ENCODE results near the gene AGAP2. TPM values are rescaled to one million over a fixed set of nuclear protein-coding genes. Genes with fewer than 3 reads are reported as not detected.
A peak's percentile ranks its signal among the peaks of the same experiment; 100 is the strongest.
"Not testable (repeated sequence)": the region's sequence is repeated elsewhere in the genome, so short reads cannot be mapped to it uniquely, and the experiment has no call there.

The AGAP2 gene
- total RNA-seq, result 10 to 100 TPM; 22.6 to 23.8 TPM

DNA sequence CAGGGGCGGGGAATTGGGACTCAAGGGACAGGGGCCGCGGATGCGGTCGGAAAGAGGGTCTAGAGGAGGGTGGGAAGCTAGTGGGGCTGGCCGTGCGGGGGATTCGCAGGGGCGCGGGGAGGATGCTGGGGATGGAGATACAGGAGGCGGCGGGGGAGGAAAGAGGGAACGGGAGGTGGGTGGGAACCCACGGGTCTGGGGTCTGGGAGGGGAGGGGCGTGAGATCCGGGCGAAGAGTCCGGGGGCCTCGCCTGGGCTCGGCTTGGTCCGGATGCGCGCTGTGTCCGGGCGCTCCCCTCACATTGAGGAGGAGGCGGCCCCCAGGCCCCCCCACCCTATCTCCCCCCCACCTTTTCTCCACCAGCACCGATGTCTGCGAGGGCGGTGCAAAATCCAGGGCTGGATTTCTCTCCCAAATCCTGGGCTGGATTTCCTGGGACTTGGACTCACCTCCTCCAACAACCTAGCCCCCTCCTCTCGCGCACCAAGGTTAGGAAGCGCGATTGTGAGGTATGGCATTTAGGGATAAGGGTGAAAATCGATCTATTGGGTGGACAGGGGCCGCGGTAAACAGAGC lies at the start of gene AGAP2:
TSS of gene AGAP2 (minus strand) at position 82 of the 577 bp plus-strand sequence. CDS start 496 bp downstream, outside the sequence.
- Mint-ChIP-seq H3K27ac (peak within 1 kb of the TSS; percentile 74), H3K27me3 (no peaks in the 10 kb centered on the region), H3K4me1 (peaks cover 36% of the 10 kb centered on the region), H3K9me3 (no peaks in the 10 kb centered on the region), H3K36me3 (peaks cover 5% of the 10 kb centered on the region), H3K4me3 (peak within 1 kb of the TSS; percentile 63)
- DNase-seq, result no peak

DNA sequence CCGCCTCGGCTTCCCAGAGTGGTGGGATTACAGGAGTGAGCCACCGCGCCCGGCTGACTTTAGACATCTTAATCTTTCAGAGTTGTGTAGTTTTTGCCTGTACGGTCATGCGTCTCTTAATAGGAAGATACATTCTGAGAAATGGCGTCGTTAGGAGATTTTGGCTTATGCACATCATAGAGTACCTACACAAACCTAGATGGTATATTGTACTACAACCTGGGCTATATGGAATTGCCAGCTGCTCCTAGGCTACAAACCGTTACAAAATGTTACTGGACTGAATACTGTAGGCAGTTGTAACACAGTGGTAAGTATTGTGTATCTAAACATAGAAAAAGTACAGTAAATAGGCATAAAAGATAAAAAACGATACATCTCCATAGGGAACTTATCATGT lies 45.3 kb upstream of the AGAP2 start:
- Mint-ChIP-seq H3K4me1 (peaks cover 27% of the 10 kb centered on the region), H3K27me3 (no peaks in the 10 kb centered on the region), H3K27ac (no peak overlapping the region), H3K36me3 (peaks cover 20% of the 10 kb centered on the region), H3K4me3 (peak overlapping the region; percentile 72), H3K9me3 (no peaks in the 10 kb centered on the region)
- DNase-seq, result no peak

DNA sequence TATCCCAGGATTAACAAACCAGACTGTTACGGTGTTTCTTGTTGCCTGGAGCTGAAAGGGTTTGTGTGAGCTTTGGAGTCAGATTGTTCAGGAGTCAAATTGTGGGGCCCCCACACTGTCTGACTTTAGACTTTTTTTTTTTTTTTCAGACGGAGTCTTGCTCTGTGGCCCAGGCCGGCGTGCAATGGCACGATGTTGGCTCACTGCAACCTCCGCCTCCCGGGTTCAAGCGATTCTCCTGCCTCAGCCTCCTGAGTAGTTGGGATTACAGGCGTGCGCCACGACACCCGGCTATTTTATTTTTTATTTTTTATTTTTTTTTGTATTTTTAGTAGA lies 44.9 kb upstream of the AGAP2 start:
- Mint-ChIP-seq H3K27ac (peak overlapping the region; percentile 98), H3K9me3 (no peaks in the 10 kb centered on the region), H3K36me3 (peaks cover 20% of the 10 kb centered on the region), H3K4me1 (peaks cover 27% of the 10 kb centered on the region), H3K4me3 (peak overlapping the region; percentile 100), H3K27me3 (no peaks in the 10 kb centered on the region)
- no peak for DNase-seq

DNA sequence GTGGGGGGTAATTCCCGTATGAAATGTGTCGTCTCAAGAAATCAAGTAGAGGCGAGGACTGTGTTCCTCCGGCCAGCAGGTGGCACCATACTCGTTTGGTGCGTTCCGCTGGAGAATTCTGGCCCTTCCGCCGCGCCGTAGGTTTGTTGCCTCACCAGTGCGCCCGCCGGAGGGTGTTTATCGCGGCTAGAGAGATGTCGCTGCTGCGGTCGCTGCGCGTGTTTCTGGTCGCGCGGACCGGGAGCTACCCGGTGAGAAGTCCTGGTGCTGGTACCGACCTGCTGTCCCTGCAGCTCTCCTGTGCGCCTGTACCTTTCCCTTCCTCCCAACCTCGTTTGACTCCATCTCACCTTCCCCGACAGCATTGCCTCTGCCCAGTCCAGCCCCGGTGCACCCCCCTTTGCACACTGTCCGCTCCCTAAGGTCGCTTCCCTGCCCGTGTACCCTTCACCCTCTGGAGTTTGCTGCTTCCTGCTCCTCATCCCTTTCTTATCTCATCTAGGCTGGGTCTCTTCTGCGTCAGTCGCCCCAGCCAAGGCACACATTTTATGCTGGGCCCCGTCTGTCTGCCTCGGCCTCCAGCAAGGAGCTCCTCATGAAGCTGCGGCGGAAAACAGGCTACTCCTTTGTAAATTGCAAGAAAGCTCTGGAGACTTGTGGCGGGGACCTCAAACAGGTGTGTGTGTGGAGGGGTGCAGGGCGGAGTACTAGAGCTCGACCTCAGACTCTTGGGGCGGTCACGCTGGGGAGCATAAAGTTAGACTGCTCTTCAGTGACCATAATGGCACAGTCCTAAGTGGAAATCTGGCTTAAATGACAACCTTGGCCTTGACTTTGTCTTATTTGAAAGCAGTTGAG lies 44.3 kb upstream of the AGAP2 start, which contains the start of gene TSFM:
TSS of gene TSFM (plus strand) at position 180 of the 858 bp plus-strand sequence. CDS start at position 195, 15 bp downstream.
- H3K27ac Mint-ChIP-seq, result peak within 1 kb of the TSS; percentile 98
- peaks cover 20% of the 10 kb centered on the region for H3K36me3 Mint-ChIP-seq
- peak within 1 kb of the TSS; percentile 100 for H3K4me3 Mint-ChIP-seq
- H3K4me1 Mint-ChIP-seq, result peaks cover 27% of the 10 kb centered on the region
- no peaks in the 10 kb centered on the region for H3K9me3 Mint-ChIP-seq
- peak; percentile 96 for DNase-seq
- H3K27me3 Mint-ChIP-seq, result no peaks in the 10 kb centered on the region

DNA sequence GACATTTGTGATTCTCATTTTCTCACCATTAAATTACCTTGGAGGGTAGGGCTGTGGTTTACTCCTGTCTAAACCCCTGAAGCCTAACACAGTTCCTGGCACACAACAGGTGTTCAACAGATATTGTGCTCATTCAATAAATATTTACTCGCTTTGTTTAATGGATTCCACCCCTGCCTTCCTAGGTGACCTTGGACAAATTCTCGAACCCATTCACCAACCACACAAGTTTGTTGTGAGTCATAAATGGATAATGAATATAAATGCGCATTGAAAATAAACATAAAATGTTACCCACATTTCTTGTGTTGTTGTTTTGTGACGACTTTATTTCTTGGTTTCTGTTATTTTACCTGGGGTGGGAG lies 43.7 kb upstream of the AGAP2 start:
- no peak for DNase-seq
- H3K36me3 Mint-ChIP-seq, result peaks cover 16% of the 10 kb centered on the region
- peaks cover 27% of the 10 kb centered on the region for H3K4me1 Mint-ChIP-seq
- peak overlapping the region; percentile 100 for H3K4me3 Mint-ChIP-seq
- H3K27me3 Mint-ChIP-seq, result no peaks in the 10 kb centered on the region
- peak overlapping the region; percentile 98 for H3K27ac Mint-ChIP-seq
- no peaks in the 10 kb centered on the region for H3K9me3 Mint-ChIP-seq

DNA sequence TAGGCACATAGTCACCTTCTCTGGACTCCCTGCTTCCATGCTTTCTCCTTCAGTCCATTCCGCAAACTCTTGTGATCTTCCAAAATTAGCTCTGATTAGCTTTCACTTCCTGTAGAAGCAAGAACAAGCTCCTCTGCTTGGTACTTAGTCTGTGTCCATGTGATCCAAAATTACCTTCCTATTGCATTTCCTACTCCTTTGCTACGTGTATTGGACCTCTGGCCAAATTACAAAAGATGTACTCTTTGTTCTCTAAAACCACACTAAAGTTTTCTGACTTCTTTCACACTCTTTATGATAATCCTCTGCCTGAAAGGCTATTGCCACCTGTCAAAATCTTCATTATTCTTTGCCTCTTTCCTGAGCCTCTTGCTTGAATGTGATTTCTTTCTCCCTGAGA lies 43.3 kb upstream of the AGAP2 start:
- Mint-ChIP-seq H3K27ac (peak overlapping the region; percentile 21), H3K36me3 (peaks cover 16% of the 10 kb centered on the region), H3K9me3 (no peaks in the 10 kb centered on the region), H3K4me3 (no peak overlapping the region), H3K4me1 (peaks cover 27% of the 10 kb centered on the region), H3K27me3 (no peaks in the 10 kb centered on the region)
- no peak for DNase-seq

DNA sequence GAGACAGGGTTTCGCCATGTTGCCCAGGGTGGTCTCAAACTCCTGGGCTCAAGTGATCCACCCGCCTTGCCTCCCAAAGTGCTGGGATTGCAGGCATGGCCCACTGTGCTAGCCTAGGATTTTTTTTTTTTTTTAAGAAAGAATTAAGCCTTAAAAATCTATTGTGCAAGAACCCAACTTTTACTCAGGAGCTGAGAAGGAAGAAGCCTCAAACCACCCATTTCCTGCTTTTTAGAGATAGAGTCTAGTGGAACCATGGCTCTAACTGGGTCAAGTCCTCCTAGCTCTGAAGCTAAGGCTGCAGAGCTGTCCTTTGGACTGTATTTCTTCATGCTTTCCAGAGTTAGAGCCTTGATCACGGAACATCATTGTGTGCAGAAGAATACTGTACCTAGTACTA lies 42.7 kb upstream of the AGAP2 start:
- Mint-ChIP-seq H3K4me3 (no peak overlapping the region), H3K9me3 (no peaks in the 10 kb centered on the region), H3K27ac (peak overlapping the region; percentile 21), H3K36me3 (peaks cover 15% of the 10 kb centered on the region), H3K4me1 (peaks cover 23% of the 10 kb centered on the region), H3K27me3 (no peaks in the 10 kb centered on the region)
- no peak for DNase-seq

DNA sequence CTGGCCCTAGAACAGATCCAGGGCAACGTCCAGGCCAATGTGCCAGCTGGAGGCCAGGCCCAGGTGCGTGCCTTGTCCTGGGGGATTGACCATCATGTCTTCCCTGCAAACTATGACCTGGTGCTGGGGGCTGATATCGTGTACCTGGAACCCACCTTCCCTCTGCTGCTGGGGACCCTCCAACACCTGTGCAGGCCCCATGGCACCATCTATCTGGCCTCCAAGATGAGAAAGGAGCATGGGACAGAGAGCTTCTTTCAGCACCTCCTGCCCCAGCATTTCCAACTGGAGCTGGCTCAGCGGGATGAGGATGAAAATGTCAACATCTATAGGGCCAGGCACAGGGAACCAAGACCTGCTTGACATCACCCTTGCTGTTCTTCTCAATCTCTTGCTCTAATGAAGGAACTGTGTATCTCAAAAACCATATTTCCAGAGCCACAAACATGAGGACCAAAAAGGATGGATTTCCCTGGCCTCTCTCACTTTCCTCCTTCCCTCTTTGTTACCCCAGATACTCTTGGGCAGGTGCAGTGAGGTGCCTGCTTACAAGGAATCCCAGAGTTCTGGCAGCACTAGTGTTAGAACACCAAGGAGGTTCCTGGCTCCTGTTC lies 41.8 kb upstream of the AGAP2 start:
- no peaks in the 10 kb centered on the region for H3K9me3 Mint-ChIP-seq
- H3K36me3 Mint-ChIP-seq, result peaks cover 14% of the 10 kb centered on the region
- H3K27ac Mint-ChIP-seq, result no peak overlapping the region
- no peak for DNase-seq
- no peaks in the 10 kb centered on the region for H3K27me3 Mint-ChIP-seq
- H3K4me1 Mint-ChIP-seq, result peaks cover 20% of the 10 kb centered on the region
- no peak overlapping the region for H3K4me3 Mint-ChIP-seq

DNA sequence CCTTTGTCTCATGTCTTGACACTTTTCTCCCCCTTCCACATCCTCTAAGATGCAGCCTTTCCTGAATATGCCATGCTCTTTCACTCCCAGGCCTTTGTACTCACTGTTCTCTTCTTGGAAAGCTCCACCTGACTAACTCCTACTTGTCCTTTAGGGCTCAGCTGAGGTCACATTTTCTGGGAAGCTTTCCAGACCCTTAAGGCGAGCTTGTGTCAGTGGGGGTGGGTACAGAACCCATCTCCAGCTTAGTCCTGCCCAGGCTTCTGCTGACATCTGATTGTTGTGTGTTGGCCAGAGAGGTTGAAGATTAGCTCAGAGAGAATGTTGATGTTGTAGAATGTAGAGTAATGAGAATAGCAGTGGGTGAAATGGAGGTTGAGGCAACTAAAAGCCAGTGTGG lies 41.2 kb upstream of the AGAP2 start:
- H3K27ac Mint-ChIP-seq, result no peak overlapping the region
- peaks cover 14% of the 10 kb centered on the region for H3K36me3 Mint-ChIP-seq
- no peak overlapping the region for H3K4me3 Mint-ChIP-seq
- no peaks in the 10 kb centered on the region for H3K27me3 Mint-ChIP-seq
- DNase-seq, result no peak
- H3K4me1 Mint-ChIP-seq, result peaks cover 20% of the 10 kb centered on the region
- no peaks in the 10 kb centered on the region for H3K9me3 Mint-ChIP-seq

DNA sequence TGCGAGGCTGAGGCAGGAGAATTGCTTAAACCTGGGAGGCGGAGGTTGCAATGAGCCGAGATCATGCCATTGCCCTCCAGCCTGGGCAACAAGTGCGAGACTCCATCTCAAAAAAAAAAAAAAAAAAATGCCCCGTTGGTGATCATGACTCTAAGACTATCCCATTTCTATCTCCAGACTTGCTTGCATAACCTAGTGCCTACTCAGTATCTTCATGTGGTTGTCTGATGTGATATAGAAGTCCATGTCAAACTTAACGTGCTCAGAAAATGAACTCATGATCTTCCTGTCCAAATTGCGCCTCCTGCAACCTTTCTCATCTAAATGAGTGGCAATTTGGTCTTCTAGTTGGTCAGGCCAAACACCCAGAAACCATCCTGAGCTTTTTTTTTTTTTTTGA lies 39.4 kb upstream of the AGAP2 start:
- Mint-ChIP-seq H3K27ac (no peak overlapping the region), H3K9me3 (no peaks in the 10 kb centered on the region), H3K36me3 (peaks cover 12% of the 10 kb centered on the region), H3K27me3 (peaks cover under 1% of the 10 kb centered on the region), H3K4me1 (peaks cover 16% of the 10 kb centered on the region), H3K4me3 (no peak overlapping the region)
- no peak for DNase-seq

DNA sequence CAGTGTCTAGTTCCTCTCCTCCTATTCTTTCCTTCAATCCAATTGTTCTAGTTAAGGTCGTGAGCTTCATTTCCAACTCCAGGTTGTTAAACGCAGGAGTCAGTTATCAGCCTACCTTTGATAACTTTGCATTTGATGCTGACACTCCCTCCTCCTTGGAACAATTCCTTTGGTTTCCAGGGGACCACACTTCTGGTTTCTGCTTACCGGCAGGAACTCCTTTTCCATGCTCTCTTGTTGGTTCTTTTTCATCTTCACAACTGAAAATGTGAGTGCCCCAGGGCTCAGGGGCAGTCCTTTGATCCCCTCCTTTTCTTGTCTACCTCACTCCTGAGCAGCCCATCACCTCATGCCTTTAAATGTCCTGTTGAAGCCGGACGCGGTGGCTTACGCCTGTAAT lies 38.8 kb upstream of the AGAP2 start:
- Mint-ChIP-seq H3K27ac (no peak overlapping the region), H3K9me3 (no peaks in the 10 kb centered on the region), H3K27me3 (peaks cover 3% of the 10 kb centered on the region), H3K4me1 (peaks cover 17% of the 10 kb centered on the region), H3K36me3 (peaks cover 11% of the 10 kb centered on the region), H3K4me3 (no peak overlapping the region)
- no peak for DNase-seq

DNA sequence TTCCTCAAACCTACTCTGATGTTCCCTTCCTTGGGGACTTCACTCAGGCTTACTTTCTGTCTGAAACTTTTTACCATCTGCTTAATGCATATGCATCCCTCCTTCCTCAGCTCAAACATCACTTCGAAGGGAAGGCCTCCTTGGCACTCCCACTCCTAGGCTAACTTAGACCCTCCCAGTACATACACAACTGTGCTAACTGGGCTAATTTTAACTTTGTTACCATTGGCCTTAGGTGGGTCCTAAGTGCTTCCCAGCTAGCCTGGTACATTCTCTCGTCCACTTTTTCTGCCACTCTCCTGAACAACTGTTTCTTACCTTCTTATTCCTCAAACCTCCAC lies 37.7 kb upstream of the AGAP2 start:
- H3K9me3 Mint-ChIP-seq, result no peaks in the 10 kb centered on the region
- no peak for DNase-seq
- H3K4me1 Mint-ChIP-seq, result peaks cover 9% of the 10 kb centered on the region
- peaks cover 3% of the 10 kb centered on the region for H3K27me3 Mint-ChIP-seq
- H3K36me3 Mint-ChIP-seq, result peaks cover 12% of the 10 kb centered on the region
- H3K4me3 Mint-ChIP-seq, result no peak overlapping the region
- H3K27ac Mint-ChIP-seq, result no peak overlapping the region

DNA sequence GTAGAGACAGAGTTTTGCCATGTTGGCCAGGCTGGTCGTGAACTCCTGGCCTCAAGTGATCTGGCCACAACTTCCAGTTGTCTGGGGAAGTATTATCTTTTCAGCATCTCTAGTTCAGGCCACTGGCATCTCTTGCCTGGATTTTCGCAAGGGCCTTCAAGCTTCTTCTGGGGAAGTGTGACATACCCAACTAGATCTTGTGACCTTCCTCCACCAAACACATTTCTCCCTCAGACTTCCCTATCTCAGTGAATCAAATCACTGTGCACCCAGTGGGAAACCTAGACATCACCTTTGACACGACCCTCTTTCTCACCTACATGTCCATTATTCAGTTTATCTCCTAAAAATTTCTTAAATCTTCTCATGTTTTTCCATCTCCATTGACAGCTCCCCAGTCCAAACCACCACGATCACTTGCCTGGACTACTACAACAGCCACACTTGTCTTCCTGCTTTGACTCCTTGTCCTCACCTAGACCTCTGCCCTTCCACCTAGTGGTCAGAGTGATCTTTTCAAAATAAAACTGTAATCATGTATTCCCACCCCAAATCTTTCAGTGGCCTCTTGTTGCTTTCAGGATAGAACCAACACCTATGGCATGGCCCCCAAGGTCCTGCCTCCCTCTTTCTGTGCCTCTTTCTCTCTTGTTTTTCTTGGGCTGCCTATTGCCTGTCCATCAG lies 37.2 kb upstream of the AGAP2 start:
- DNase-seq, result no peak
- Mint-ChIP-seq H3K27me3 (peaks cover 3% of the 10 kb centered on the region), H3K4me3 (no peak overlapping the region), H3K36me3 (peaks cover 14% of the 10 kb centered on the region), H3K27ac (no peak overlapping the region), H3K4me1 (peaks cover 13% of the 10 kb centered on the region), H3K9me3 (no peaks in the 10 kb centered on the region)

DNA sequence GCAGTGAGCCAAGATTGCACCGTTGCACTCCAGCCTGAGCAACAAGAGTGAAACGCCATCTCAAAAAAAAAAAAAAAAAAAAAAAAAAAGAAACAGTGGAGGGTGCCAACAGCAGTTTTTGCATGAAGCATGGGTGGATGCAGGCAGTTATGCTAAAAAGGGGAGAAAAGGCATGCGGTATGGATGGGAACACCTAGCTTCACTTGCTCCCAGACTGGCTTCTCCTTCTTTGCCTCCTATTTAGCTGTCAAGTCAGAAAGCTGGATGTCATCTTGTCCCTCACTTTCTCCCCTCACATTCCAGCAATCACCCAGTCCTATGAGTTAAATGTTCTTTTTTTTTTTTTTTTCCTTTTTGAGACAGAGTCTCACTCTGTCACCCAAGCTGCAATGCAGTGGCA lies 36.5 kb upstream of the AGAP2 start:
- Mint-ChIP-seq H3K4me3 (no peak overlapping the region), H3K27me3 (peaks cover 3% of the 10 kb centered on the region), H3K9me3 (no peaks in the 10 kb centered on the region), H3K36me3 (peaks cover 18% of the 10 kb centered on the region), H3K4me1 (peaks cover 14% of the 10 kb centered on the region), H3K27ac (no peak overlapping the region)
- DNase-seq, result no peak

DNA sequence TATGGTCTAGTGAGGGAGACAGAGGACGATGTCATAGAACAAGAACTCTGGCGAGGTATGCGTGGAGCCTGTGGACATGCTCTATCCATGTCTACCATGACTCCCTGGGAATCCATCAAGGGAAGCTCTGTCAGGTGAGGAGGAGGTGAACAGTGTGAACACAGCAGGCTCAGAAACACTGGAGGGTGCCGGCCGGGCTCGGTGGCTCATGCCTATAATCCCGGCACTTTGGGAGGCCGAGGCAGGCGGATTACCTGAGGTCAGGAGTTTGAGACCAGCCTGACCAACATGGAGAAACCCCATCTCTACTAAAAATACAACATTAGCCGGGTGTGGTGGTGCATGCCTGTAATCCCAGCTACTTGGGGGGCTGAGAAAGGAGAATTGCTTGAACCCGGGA lies 36.1 kb upstream of the AGAP2 start:
- H3K9me3 Mint-ChIP-seq, H3K4me3 Mint-ChIP-seq, DNase-seq, H3K27ac Mint-ChIP-seq, H3K27me3 Mint-ChIP-seq: not testable (repeated sequence)
- Mint-ChIP-seq H3K4me1 (peaks cover 14% of the 10 kb centered on the region), H3K36me3 (peaks cover 22% of the 10 kb centered on the region)

Measured in activated naive CD8-positive, alpha-beta T cell treated with anti-CD3 and anti-CD28 coated beads for 36 hours (primary cell).